Fibroblast of mammary gland (primary cell): ENCODE results near the gene FAM184B.

ENCODE experiments used
- DNase-seq: peaks from one replicate; pipeline ENCODE4 v3.0.0-alpha.2; 2010; ENCODE audit warnings: low read depth
- H3K4me3 ChIP-seq: 2 replicates; pipeline ENCODE4 v1.5.1; 2011; ENCODE audit warnings: low read depth, mild to moderate bottlenecking, low read length, moderate library complexity; ENCODE audit not compliant: control insufficient read depth
- TF ChIP-seq, protein P1 (sequence below): conservative IDR thresholded peaks from 2 replicates; pipeline ENCODE4 v1.5.1; 2011; ENCODE audit warnings: low read depth, low read length, inconsistent platforms; ENCODE audit not compliant: control insufficient read depth, insufficient read depth

FAM184B gene

DNA sequence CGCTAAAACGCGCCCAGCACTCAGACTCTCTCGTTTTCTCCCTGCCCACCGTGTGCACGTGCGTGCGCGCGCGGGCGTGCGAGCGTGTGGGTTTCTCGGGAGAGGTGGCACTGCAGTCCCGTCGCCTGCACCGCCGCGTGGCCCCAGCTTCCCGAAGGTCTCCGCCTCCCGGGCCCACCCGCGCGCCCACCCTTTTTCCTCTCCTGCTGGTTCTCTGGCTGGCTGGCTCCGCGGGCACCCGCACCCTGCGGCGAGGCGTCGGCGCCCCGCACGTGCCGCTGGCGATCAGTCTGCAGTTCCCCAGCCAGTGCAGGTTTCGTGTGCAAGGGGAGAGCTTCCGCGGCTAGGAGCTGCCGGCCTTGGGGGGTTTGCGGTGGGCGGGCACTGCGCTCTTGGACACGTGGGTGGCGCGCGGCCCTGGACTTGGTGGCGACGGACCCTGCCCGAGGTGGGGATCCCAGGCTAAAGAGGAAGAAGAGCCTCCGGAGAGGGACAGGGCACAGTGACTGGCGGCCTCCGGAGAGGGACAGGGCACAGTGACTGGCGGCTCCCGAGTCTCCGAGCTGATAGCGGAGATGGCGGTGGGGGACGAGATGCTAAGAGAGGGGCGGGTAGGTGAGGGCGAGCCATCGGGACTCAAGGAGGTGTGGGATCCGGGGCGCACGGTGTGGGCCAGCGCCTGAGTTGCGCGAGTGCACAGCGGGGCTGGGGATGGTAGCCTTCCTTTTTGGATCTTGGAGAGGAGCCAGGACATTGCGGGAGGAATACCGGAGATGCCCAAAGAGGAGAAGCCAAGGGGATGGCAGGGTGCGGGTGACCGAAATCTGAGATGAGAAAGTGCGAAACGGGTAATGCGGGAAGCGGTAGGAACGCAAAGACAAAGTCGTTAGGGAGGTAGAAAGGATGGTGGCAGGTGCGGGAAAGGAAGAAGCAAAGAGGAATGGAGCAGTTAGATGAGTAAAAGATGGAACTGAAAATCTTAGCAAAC is at the start of gene FAM184B:
TSS of gene FAM184B (minus strand) at position 322 of the 988 bp plus-strand sequence. CDS start 322 bp downstream, outside the sequence.
- H3K4me3 ChIP-seq = peak within 1 kb of the TSS; percentile 12
- DNase-seq = no peak

GRCh38 chr4:17823871-17824669 is 42.6 kb upstream of the FAM184B start:
- DNase-seq = no peak
- H3K4me3 ChIP-seq = no peak overlapping the region
- TF ChIP-seq, protein P1, sequence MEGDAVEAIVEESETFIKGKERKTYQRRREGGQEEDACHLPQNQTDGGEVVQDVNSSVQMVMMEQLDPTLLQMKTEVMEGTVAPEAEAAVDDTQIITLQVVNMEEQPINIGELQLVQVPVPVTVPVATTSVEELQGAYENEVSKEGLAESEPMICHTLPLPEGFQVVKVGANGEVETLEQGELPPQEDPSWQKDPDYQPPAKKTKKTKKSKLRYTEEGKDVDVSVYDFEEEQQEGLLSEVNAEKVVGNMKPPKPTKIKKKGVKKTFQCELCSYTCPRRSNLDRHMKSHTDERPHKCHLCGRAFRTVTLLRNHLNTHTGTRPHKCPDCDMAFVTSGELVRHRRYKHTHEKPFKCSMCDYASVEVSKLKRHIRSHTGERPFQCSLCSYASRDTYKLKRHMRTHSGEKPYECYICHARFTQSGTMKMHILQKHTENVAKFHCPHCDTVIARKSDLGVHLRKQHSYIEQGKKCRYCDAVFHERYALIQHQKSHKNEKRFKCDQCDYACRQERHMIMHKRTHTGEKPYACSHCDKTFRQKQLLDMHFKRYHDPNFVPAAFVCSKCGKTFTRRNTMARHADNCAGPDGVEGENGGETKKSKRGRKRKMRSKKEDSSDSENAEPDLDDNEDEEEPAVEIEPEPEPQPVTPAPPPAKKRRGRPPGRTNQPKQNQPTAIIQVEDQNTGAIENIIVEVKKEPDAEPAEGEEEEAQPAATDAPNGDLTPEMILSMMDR = no peak

More for the DNA sequence above, at the start of gene FAM184B:
- TF ChIP-seq, protein P1 = no peak

DNA sequence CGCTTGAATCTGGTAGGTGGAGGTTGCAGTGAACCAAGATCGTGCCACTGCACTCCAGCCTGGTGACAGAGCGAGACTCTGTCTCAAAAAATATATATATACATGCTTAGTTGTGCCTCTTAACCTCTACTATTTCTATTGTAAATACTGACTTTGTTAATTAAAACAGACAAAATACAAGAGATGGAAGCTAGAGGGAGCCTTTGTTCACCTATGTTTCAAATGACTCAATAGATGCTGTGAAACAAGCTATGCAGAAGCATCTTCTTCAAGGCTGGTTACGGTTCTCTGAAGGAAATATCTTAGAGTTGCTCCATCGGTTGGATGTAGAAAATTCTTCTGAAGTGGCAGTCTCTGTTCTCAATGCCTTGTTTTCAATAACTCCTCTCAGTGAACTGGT is 35.6 kb upstream of the FAM184B start:
- H3K4me3 ChIP-seq = no peak overlapping the region
- TF ChIP-seq, protein P1 = peak; percentile 54
- peak; percentile 81 for DNase-seq

- no peak overlapping the region for H3K4me3 ChIP-seq
- DNase-seq = no peak
- TF ChIP-seq, protein P1 = no peak
These were observed 34.7 kb upstream of the FAM184B start for GRCh38 chr4:17816142-17816541.

- TF ChIP-seq, protein P1 = no peak
- no peak overlapping the region for H3K4me3 ChIP-seq
- DNase-seq = peak; percentile 64
These were observed 32.7 kb upstream of the FAM184B start for GRCh38 chr4:17814140-17814539.

- peak; percentile 46 for DNase-seq
- H3K4me3 ChIP-seq = peak overlapping the region; percentile 91
- TF ChIP-seq, protein P1 = no peak
These were observed 31.4 kb upstream of the FAM184B start for GRCh38 chr4:17812801-17813200.
